ENCODE results near the gene USP11. TPM values are rescaled to one million over a fixed set of nuclear protein-coding genes. Genes with fewer than 3 reads are reported as not detected.

USP11 gene
- total RNA-seq, 1 donor from 2014 or later, result 104 TPM

DNA sequence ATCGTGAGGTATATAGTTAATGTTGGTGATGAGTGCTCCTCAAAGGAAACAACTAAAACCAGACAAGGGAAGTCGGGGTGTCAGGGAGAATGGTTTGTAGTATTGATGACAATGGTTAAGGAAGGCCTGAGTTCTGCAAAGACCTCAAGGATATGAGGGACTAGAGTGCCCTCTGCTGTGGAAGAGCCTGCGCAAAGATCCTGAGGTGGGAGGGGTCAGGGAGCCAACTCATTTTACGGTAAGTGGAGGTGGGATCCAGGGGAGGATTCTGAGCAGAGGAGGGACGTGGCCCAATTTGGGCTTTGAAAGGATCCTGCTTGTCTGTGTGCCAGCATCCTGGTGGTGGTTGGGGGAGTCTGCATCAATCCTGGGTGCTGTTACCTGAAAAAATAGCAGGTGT lies 27.8 kb upstream of the USP11 start:
- intact Hi-C loops (cut with DNase I), result no loop called here
- TF ChIP-seq CTCF (IDR thresholded peaks at IDR 0.05), result no peak
- H3K9me3 ChIP-seq, result no peaks in the 10 kb centered on the region
- no peak overlapping the region for H3K27ac ChIP-seq
- DNase-seq (ENCODE audit: low spot score in 2 of 2), result no peak
- H3K4me3 ChIP-seq, result no peak overlapping the region
- H3K4me1 ChIP-seq, result no peaks in the 10 kb centered on the region
- peaks cover 92 to 100% of the 10 kb centered on the region in 2 donors for H3K36me3 ChIP-seq
- no peaks in the 10 kb centered on the region for H3K27me3 ChIP-seq

- no peak for TF ChIP-seq CTCF (IDR thresholded peaks at IDR 0.05)
- Histone ChIP-seq H3K27ac (no peak overlapping the region), H3K4me1 (no peaks in the 10 kb centered on the region), H3K27me3 (no peaks in the 10 kb centered on the region), H3K36me3 (peaks cover 92 to 100% of the 10 kb centered on the region in 2 donors), H3K4me3 (no peak overlapping the region), H3K9me3 (no peaks in the 10 kb centered on the region)
- no peak for DNase-seq (ENCODE audit: low spot score in 2 of 2)
- intact Hi-C loops (cut with DNase I), result no loop called here
Observed at GRCh38 chrX:47206316-47206715, 26.5 kb upstream of the USP11 start.

DNA sequence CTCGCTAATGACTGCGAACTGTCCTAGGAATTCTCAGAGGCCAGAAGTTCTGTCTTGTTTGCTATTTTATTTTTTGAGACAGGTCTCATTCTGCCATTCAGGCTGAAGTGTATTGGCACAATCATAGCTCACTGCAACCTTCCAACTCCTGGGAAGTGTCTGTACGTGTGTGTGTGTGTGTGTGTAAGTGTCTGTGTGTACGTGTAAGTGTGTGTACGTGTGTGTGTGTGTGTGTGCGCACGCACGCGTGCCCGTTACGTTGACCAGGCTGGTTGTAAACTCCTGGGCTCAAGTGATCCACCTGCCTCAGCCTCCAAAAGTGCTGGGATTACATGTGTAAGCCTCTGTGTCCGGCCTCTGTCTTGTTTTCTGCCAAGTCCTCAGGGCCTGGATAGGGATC lies 24.7 kb upstream of the USP11 start:
- Histone ChIP-seq H3K4me1 (no peaks in the 10 kb centered on the region), H3K36me3 (peaks cover 92 to 100% of the 10 kb centered on the region in 2 donors), H3K9me3 (no peaks in the 10 kb centered on the region), H3K4me3 (no peak overlapping the region), H3K27me3 (no peaks in the 10 kb centered on the region), H3K27ac (no peak overlapping the region)
- no peak for TF ChIP-seq CTCF (IDR thresholded peaks at IDR 0.05)
- no peak for DNase-seq (ENCODE audit: low spot score in 2 of 2)
- intact Hi-C loops (cut with DNase I), result no loop called here

GRCh38 chrX:47209508-47210238 lies 23.1 kb upstream of the USP11 start:
- no peak overlapping the region for H3K27ac ChIP-seq
- no peak overlapping the region for H3K4me3 ChIP-seq
- H3K27me3 ChIP-seq, result no peaks in the 10 kb centered on the region
- H3K36me3 ChIP-seq, result peaks cover 95 to 100% of the 10 kb centered on the region in 2 donors
- no peak for DNase-seq (ENCODE audit: low spot score in 2 of 2)
- no peaks in the 10 kb centered on the region for H3K9me3 ChIP-seq
- intact Hi-C loops (cut with DNase I), result no loop called here
- H3K4me1 ChIP-seq, result no peaks in the 10 kb centered on the region
- TF ChIP-seq CTCF (IDR thresholded peaks at IDR 0.05), result no peak

DNA sequence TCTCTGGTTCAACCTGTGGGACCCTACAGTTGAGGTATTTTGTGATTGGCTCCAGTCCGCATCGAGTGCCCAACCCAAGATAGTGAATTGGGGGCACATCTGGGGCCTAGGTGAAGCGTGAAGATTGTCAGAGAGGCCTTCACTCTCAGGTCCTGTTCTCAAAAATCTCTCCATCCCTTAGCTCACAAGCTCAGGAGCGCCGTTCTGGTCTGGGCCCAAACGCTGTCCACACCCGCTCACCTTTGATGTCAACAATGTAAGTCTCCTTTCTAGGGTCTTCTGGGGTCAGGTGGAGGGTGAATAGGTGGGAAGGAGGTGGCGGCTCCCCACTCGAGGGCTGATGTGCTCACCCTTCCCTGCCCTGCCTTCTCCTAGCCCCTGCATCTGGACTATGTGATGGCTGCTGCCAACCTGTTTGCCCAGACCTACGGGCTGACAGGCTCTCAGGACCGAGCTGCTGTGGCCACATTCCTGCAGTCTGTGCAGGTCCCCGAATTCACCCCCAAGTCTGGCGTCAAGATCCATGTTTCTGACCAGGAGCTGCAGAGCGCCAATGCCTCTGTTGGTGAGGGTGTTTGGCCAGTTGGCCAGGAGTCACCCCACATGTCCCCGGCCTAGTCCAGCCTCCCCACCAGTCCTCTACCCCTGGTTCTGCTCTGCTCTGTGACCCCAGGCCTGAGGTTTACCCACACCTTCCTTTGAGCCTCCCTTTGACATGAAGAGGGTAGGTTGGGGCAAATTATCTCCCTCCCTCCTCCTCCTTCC lies 22.0 kb upstream of the USP11 start:
- Histone ChIP-seq H3K4me3 (no peak overlapping the region), H3K4me1 (no peaks in the 10 kb centered on the region), H3K27ac (no peak overlapping the region), H3K9me3 (no peaks in the 10 kb centered on the region), H3K27me3 (no peaks in the 10 kb centered on the region), H3K36me3 (peaks cover 98 to 100% of the 10 kb centered on the region in 2 donors)
- intact Hi-C loops (cut with DNase I), result no loop called here
- DNase-seq (ENCODE audit: low spot score in 2 of 2), result no peak
- TF ChIP-seq CTCF (IDR thresholded peaks at IDR 0.05), result no peak

Data from ascending aorta (tissue), 2 donors.